T-helper 2 cell (primary cell): ENCODE measurements around the gene SEC16A.

Experiments used
- DNase-seq, 5 experiments: peaks; one replicate each; pipeline versions ENCODE4 v3.0.0 to v3.0.0-alpha.2; 2012 to 2022

SEC16A gene

DNA sequence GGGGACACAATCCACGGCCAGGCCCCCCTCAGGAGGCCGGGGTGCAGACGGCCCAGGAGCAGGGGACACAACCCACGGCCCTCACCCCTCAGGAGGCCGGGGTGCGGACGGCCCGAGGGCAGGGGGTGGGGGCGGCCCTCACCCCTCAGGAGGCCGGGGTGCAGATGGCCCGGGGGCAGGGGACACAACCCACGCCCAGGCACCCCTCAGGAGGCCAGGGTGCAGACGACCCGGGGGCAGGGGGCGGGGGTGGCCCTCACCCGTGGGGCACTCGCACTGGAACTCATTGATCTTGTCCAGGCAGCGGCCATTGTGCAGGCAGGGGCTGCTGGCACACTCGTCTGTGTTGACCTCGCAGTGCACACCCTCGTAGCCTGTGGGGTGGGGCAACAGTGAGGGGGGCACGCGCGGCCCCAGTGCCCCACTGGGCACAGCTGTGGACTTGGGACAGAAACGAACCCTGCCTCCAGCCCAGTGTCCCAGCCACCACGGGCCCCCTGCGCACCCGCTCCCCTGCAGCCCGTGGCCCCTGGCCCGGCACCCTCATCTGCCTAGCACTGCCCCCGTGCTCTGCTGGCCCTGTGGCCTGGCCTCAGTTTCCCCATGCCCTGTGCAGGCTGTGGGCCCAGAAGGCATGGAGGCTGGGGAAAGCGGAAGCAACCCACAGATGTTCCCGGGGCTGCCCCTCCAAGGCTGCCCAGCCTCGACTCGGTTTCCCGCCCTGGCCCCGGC lies 34.3 kb upstream of the SEC16A start:
- no peak for DNase-seq

- no peak for DNase-seq
These were observed 33.4 kb upstream of the SEC16A start for GRCh38 chr9:136516191-136516654.

DNA sequence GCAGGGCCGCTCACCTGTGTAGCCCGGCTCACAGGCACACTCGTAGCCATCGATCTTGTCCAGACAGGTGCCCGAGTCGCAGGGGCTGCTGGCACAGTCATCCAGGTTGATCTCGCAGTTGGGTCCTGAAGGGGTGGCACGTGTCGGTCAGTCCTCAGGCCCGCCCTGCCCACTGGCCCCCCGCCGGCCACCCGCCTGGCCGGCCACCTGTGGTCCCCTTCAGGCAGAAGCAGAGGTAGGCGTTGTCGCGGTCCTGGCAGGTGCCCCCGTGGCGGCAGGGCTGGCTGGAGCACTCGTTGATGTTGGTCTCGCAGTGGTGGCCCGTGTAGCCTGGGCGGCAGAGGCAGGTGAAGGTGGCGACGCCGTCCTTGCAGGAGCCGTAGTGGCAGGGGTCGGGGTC lies 32.4 kb upstream of the SEC16A start:
- no peak for DNase-seq

DNA sequence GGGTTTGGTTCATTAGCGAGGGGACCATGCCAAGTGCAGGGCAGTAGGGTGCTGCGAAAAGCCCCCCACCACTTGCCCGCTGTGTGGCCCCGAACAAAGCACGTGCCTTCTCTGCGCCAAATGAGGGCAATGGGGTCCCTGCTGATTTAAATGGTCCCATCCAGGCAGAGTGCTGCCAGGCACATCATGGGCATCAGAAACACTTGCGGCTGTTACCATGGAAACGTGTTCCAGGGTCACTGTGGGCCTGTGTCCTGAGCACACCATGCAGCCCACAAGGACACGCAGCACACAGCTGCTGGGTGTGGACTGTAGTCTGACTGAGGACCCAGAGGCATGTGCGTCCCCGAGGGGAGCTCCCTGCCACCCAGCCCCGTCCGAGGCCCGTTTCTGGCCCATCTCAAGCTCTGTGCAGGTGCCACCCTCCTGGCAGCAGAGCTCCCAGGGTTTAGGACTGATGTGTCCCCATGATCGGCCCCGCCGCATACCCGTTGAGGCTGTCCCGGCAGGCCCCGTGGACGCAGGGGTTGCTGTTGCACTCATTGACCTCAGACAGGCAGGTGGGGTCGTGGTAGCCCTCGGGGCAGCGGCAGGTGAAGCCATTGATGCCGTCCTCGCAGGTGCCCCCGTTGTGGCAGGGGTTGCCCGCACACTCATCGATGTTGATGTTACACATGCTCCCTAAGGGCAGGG lies 31.3 kb upstream of the SEC16A start:
- no peak for DNase-seq

- DNase-seq, result no peak
These were observed 30.4 kb upstream of the SEC16A start for GRCh38 chr9:136513191-136513590.

GRCh38 chr9:136512651-136513071 lies 29.8 kb upstream of the SEC16A start:
- peak in 2 of 5 experiments; percentile 13 to 28 for DNase-seq

GRCh38 chr9:136511670-136512592 lies 29.1 kb upstream of the SEC16A start:
- no peak for DNase-seq

GRCh38 chr9:136511144-136511669 lies 28.4 kb upstream of the SEC16A start:
- DNase-seq, result no peak

DNA sequence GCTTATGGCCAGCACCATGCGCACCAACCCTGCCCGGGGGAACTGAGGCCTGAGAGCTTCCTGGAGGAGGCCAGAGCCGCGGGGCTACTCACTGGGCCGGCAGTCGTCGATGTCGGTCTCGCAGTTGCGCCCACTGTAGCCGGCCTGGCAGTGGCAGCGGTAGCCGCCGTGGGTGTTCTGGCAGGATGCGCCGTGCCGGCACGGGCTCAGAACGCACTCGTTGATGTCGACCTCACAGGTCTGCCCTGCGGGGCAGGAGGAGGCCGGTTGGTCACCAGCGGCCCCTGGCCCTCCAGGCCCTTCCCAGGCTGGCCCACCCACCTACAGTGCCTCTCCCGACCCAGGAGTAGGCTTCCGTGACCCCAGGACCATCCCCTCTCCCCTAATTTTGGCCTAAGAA lies 27.7 kb upstream of the SEC16A start:
- no peak for DNase-seq

DNA sequence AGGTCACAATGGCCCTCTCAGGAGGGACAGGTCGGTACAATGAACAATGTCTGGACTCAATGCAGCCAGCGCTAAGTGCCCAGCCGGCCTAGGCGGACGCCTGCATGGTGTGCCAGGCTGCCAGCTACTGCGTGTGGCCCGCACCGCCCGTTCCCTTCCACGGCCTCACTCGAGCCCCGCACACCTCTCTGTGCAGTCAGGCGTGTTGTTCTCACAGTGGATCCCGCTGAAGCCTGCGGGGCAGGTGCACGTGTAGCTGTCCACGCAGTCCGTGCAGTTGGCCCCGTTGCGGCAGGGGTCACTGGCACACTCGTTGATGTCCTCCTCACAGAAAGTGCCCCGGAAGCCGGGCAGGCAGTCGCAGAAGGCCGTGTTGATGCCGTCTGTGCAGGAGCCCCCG lies 26.7 kb upstream of the SEC16A start:
- DNase-seq, result no peak

DNA sequence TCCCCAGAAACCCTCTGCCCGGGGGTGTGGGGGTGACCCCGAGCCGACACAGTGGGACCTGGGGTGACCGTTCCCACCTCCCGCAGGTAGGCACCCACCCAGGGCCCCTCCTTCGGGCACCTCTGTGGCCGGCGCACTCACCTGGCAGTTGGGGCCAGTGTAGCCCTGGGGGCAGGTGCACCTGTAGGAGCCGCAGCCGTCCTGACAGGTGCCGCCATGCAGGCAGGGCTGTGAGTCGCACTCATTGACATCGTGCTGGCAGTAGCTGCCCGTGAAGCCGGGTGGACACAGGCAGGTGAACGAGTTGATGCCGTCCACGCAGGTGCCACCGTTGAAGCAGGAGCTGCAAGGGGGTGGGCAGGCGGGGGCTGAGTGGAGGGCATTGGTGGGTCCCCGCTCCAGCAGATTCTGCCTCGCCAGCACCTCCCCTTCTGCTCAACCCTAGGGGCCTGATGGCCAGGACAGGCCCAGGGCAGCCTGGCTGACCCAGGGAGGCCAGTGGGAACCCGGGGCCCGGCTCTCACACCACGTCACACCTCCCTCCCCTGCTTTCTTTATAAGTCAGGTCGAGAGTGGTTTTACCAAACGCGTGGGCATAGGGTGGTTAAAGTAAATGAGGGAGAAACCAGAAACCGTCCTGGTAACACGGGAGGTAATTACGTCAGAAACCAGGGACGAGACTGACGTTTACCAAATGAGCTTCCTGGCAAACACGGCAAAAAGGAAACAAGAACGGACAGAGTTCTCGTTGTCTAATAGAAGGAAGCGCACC lies 26.1 kb upstream of the SEC16A start:
- DNase-seq, result peak in 1 of 5 experiments; percentile 29

- no peak for DNase-seq
These were observed 25.1 kb upstream of the SEC16A start for GRCh38 chr9:136507992-136508375.

GRCh38 chr9:136507221-136507991 lies 24.6 kb upstream of the SEC16A start:
- DNase-seq, result no peak

DNA sequence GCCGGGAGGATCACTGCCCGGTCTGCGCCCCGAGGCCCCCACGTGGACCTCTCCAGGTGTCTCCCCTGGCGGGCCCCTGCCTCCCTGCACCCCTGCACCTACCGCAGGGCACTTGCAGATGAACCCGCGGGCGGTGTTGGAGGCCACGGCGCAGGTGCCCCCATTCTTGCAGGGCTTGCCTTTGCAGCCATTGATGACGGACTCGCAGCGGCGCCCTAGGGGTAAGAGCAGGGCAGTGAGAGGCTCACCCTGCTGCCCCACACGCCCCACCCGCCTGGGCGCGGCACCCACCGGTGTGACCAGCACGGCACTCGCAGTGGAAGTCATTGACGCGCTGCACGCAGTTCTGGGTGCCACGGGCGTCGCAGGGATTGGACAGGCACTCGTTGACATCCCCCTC lies 23.6 kb upstream of the SEC16A start:
- no peak for DNase-seq

- peak in 1 of 5 experiments; percentile 34 for DNase-seq
These were observed 22.9 kb upstream of the SEC16A start for GRCh38 chr9:136505406-136506403.

DNA sequence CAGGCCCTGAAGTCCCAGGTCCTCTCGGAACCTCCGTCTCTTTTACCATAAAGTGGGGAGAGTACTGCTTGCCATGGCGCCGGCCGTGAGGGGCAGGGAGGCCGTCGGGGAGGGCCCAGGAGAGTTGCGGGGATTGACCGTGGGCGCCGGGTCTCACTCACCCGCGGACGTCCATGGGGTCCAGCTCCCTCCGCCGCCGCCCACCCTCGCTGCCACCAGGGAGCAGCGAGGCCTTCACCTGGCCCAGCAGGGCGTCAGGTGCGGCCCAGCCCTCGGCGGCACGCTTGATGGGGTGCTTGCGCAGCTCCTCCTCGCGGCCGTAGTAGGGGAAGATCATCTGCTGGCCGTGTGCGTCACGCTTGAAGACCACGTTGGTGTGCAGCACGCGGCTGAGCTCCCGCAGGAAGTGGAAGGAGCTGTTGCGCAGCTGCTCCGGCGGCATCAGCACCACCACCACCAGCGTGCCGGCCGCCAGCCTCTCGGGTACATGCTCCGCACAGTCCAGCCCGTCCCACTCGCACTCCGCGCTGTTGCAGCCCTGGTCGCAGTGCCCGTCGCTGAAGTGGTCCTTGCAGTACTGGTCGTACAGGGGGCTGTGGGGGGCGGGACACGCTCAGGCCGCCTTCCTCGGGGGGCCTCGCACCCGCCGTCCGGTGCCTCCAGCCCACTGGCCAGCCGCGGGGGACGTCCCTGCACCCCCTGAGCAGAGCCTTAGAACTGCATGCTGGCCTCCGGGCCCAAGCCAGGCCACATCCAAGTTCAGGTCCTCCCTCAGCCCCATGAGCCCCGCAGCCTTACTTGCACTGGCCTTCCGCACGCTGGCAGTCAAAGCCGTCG lies 21.9 kb upstream of the SEC16A start:
- no peak for DNase-seq

DNA sequence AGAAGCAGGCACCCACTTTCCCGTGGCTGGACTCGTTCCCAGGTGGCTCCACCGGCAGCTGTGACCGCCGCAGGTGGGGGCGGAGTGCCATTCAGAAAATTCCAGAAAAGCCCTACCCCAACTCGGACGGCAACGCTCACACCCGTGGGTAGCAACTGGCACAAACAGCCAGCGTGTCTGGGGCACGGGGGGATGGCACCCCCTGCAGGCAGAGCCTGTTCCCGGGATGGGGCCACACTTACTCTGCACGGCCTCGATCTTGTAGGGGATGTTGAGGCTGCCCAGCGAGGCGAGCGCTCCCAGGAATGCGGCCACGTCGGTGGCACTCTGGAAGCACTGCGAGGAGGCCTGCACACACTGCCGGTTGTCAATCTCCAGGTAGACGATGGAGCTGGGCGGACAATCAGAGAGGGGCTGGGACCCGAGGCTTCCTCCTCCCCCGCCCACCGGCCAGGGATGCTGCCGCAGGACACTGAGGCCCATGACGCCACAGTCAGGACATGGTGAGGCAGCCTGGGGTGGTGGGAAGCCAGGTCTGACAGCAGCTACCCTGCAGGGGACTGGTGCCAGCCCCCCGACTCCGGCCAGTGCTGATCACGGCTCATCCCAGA lies 20.2 kb upstream of the SEC16A start:
- no peak for DNase-seq

GRCh38 chr9:136502196-136502595 lies 19.4 kb upstream of the SEC16A start:
- no peak for DNase-seq

DNA sequence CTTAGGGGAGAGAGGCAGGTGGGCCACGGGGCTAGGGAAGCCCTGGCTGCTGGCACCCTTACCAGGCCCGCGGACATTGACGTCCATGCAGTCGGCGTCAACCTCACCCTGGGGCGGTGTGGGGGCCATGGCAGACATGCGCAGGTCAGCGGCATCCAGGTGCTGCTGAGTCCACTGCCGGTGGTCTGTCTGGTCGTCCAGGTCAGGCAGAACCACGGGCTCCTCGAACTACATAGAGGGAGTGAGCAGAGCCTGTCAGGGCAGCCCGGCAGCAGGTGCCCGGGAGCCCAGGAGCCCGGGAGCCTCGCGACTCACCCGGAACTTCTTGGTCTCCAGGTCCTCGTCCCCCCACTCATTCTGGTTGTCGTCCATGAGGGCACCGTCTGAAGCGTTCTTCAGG lies 18.8 kb upstream of the SEC16A start:
- no peak for DNase-seq
